Measurements from ENCODE around the gene CCSER1.

GRCh38 chr4:90495936-90496335, 368.7 kb downstream of the CCSER1 start:
- TF ChIP-seq CTCF (IDR thresholded peaks at IDR 0.05) (no peak), POLR2AphosphoS5 (IDR thresholded peaks at IDR 0.05) (no peak), EP300 (IDR thresholded peaks at IDR 0.05) (no peak)

Data from upper lobe of left lung (tissue), 4 donors.